H9 (cell line): ENCODE results near the gene RNF146. TPM values are rescaled to one million over a fixed set of nuclear protein-coding genes. Genes with fewer than 3 reads are reported as not detected.
A peak's percentile ranks its signal among the peaks of the same experiment; 100 is the strongest.

ENCODE experiments used
- DNase-seq: peaks from one replicate; pipeline ENCODE4 v3.0.0-alpha.2; 2017
- H2AFZ ChIP-seq: one replicate; pipeline ENCODE4 v1.6.1; 2013; ENCODE audit warnings: mild to moderate bottlenecking, low read length, control low read depth, moderate library complexity
- H2AK5ac ChIP-seq: 2 replicates; pipeline ENCODE4 v1.6.1; 2013; ENCODE audit warnings: low read length, control low read depth, mixed read lengths; ENCODE audit not compliant: insufficient read length
- H2BK120ac ChIP-seq: one replicate; pipeline ENCODE4 v1.6.1; 2013; ENCODE audit warnings: low read depth, mild to moderate bottlenecking, low read length, control low read depth, inconsistent platforms; ENCODE audit not compliant: poor library complexity, severe bottlenecking
- H2BK12ac ChIP-seq: 2 replicates; pipeline ENCODE4 v1.6.1; 2013; ENCODE audit warnings: low read length, control low read depth, mixed read lengths, low read depth; ENCODE audit not compliant: insufficient read length
- H2BK15ac ChIP-seq: 2 replicates; pipeline ENCODE4 v1.6.1; 2013; ENCODE audit warnings: low read depth, low read length, control low read depth
- H2BK20ac ChIP-seq: one replicate; pipeline ENCODE4 v1.6.1; 2013; ENCODE audit warnings: low read depth, mild to moderate bottlenecking, low read length, control low read depth, inconsistent platforms; ENCODE audit not compliant: poor library complexity, severe bottlenecking
- H2BK5ac ChIP-seq: 2 replicates; pipeline ENCODE4 v1.6.1; 2013; ENCODE audit warnings: low read length, control low read depth, mixed read lengths; ENCODE audit not compliant: insufficient read length
- H3K14ac ChIP-seq: 2 replicates; pipeline ENCODE4 v1.6.1; 2013; ENCODE audit warnings: low read length, control low read depth; ENCODE audit not compliant: insufficient read depth
- H3K18ac ChIP-seq: 2 replicates; pipeline ENCODE4 v1.6.1; 2013; ENCODE audit warnings: low read depth, mild to moderate bottlenecking, mixed read lengths, low read length, control low read depth; ENCODE audit not compliant: insufficient read length
- H3K23ac ChIP-seq: 2 replicates; pipeline ENCODE4 v1.6.1; 2013; ENCODE audit warnings: low read length, control low read depth, mixed read lengths, low read depth; ENCODE audit not compliant: insufficient read length
- H3K23me2 ChIP-seq: 2 replicates; pipeline ENCODE4 v1.6.1; 2013; ENCODE audit warnings: low read depth, mild to moderate bottlenecking, mixed read lengths, low read length, control low read depth; ENCODE audit not compliant: insufficient read length, poor library complexity, severe bottlenecking
- H3K27ac ChIP-seq: 2 replicates; pipeline ENCODE4 v1.5.1; 2013; ENCODE audit warnings: low read length, control low read depth, mixed read lengths, low read depth; ENCODE audit not compliant: insufficient read length
- H3K27me3 ChIP-seq: 2 replicates; pipeline ENCODE4 v1.6.1; 2013; ENCODE audit warnings: low read length, control low read depth, inconsistent platforms; ENCODE audit not compliant: insufficient read depth
- H3K4ac ChIP-seq: 2 replicates; pipeline ENCODE4 v1.6.1; 2013; ENCODE audit warnings: low read depth, mild to moderate bottlenecking, control low read depth, inconsistent platforms, low read length, moderate library complexity
- H3K4me1 ChIP-seq: 2 replicates; pipeline ENCODE4 v1.6.1; 2013; ENCODE audit warnings: low read length, control low read depth, inconsistent platforms; ENCODE audit not compliant: insufficient read depth
- H3K4me2 ChIP-seq: 2 replicates; pipeline ENCODE4 v1.6.1; 2013; ENCODE audit warnings: low read length, control low read depth, mixed read lengths; ENCODE audit not compliant: insufficient read length, insufficient read depth
- H3K56ac ChIP-seq: 2 replicates; pipeline ENCODE4 v1.6.1; 2013; ENCODE audit warnings: low read depth, mild to moderate bottlenecking, mixed read lengths, low read length, control low read depth; ENCODE audit not compliant: insufficient read length
- H3K79me1 ChIP-seq: 2 replicates; pipeline ENCODE4 v1.6.1; 2013; ENCODE audit warnings: low read depth, mild to moderate bottlenecking, moderate library complexity, low read length, control low read depth, inconsistent platforms; ENCODE audit not compliant: insufficient read depth, poor library complexity, severe bottlenecking
- H3K79me2 ChIP-seq: 2 replicates; pipeline ENCODE4 v1.6.1; 2013; ENCODE audit warnings: low read length, control low read depth, inconsistent platforms; ENCODE audit not compliant: insufficient read depth
- H3K9ac ChIP-seq: 2 replicates; pipeline ENCODE4 v1.6.1; 2013; ENCODE audit warnings: low read length, control low read depth, mixed read lengths; ENCODE audit not compliant: insufficient read length; ENCODE audit errors: extremely low read depth
- H3K9me3 ChIP-seq: one replicate; pipeline ENCODE4 v1.6.1; 2013; ENCODE audit warnings: low read depth, low read length, inconsistent platforms; ENCODE audit not compliant: control insufficient read depth
- H3T11ph ChIP-seq: one replicate; pipeline ENCODE4 v1.6.1; 2013; ENCODE audit warnings: mild to moderate bottlenecking, low read length, control low read depth, inconsistent platforms
- H4K20me1 ChIP-seq: one replicate; pipeline ENCODE4 v1.6.1; 2013; ENCODE audit not compliant: control insufficient read depth, insufficient read length, insufficient read depth
- H4K5ac ChIP-seq: 2 replicates; pipeline ENCODE4 v1.6.1; 2013; ENCODE audit warnings: low read depth, mild to moderate bottlenecking, mixed read lengths, low read length, control low read depth; ENCODE audit not compliant: insufficient read length
- H4K8ac ChIP-seq: replicated peaks from 2 replicates; pipeline ENCODE4 v1.6.1; 2013; ENCODE audit warnings: low read length, control low read depth, mixed read lengths, low read depth; ENCODE audit not compliant: insufficient read length
- H4K91ac ChIP-seq: 2 replicates; pipeline ENCODE4 v1.6.1; 2013; ENCODE audit warnings: low read depth, mild to moderate bottlenecking, moderate library complexity, mixed read lengths, low read length, control low read depth; ENCODE audit not compliant: insufficient read length
- H3K27ac Mint-ChIP-seq, 3 experiments: 2 replicates in 2 of 3; 3 replicates in 1 of 3; pipeline ENCODE4 v1.8.0; 2020 to 2021; ENCODE audit warnings: mixed read lengths in 3 of 3, mild to moderate bottlenecking in 1 of 3, moderate library complexity in 1 of 3
- H3K27me3 Mint-ChIP-seq: 2 replicates; pipeline ENCODE4 v1.8.0; 2021; ENCODE audit warnings: low read depth, mild to moderate bottlenecking, moderate library complexity, mixed read lengths
- H3K36me3 Mint-ChIP-seq, 3 experiments: 2 replicates in 2 of 3; 3 replicates in 1 of 3; pipeline ENCODE4 v1.8.0; 2020 to 2021; ENCODE audit warnings: low read depth in 3 of 3, mixed read lengths in 3 of 3; ENCODE audit not compliant: insufficient read depth in 1 of 3
- H3K4me1 Mint-ChIP-seq, 2 experiments: 2 replicates each; pipeline ENCODE4 v1.8.0; 2020; ENCODE audit warnings: mixed read lengths in 2 of 2
- H3K4me3 Mint-ChIP-seq, 2 experiments: 2 replicates in 1 of 2; 3 replicates in 1 of 2; pipeline ENCODE4 v1.8.0; 2020 to 2021; ENCODE audit warnings: mild to moderate bottlenecking in 2 of 2, mixed read lengths in 2 of 2, moderate library complexity in 1 of 2
- H3K9me3 Mint-ChIP-seq, 2 experiments: 2 replicates in 1 of 2; 3 replicates in 1 of 2; pipeline ENCODE4 v1.8.0; 2020; ENCODE audit warnings: mild to moderate bottlenecking in 2 of 2, mixed read lengths in 2 of 2, moderate library complexity in 1 of 2
- WGBS: extraction: QIAGEN DNeasy Blood & Tissue Kit; methylation state at CpG from one replicate; pipeline ENCODE4 v1.1.7; 2013; ENCODE audit warnings: missing lambda C conversion rate, low lambda C conversion rate, mixed read lengths; ENCODE audit not compliant: insufficient read length; ENCODE audit errors: extremely low coverage; 5-methylcytosine and 5-hydroxymethylcytosine counted together
- total RNA-seq: library from RNA; stranded (reverse); gene quantifications from 2 replicates; pipeline ENCODE4 v1.2.1, GENCODE V29; 2021
- TF ChIP-seq, protein P1 (sequence below): fragments of 200-600 bp; sonication (generic); conservative IDR thresholded peaks from 3 replicates; pipeline ENCODE4 v1.8.0; 2021; ENCODE audit warnings: antibody characterized with exemption, mild to moderate bottlenecking

The RNF146 gene
- total RNA-seq, 1 experiment from 2014 or later, result 20.4 TPM

DNA sequence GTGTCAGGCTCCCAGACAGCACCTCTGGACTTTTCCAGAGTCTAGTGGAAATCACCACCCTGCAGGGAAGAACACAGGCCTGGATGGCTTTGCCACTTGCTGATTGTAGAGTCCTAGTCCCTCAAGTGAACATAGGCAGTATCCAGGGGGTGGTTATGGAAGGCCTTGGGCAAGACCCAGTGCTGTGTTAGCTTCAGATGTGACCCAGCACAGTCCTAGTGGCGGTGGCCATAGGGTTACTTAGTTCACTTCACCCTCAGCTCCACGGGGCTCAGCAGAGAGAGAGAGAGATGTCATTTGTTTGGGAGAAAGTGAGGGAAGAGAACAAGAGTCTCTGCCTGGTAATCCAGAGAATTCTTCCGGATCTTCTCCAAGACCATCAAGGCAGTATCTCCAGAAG is 37.3 kb downstream of the RNF146 start:
- Histone ChIP-seq H3K79me1 (no peaks in the 10 kb centered on the region), H3K27me3 (no peaks in the 10 kb centered on the region)

More for the DNA sequence above, 37.3 kb downstream of the RNF146 start:
- H3K23me2 ChIP-seq, result no peaks in the 10 kb centered on the region
- no peak overlapping the region for H2BK12ac ChIP-seq
- no peak for DNase-seq
- peaks cover 3% of the 10 kb centered on the region in 2 experiments; a peak in 1 of 4 replicates for H3K4me1 Mint-ChIP-seq
- no peaks in the 10 kb centered on the region for H3K4me1 ChIP-seq
- H4K91ac ChIP-seq, result no peak overlapping the region
- 0 out of 2 replicates have a peak, but pooled peaks cover 1% of the 10 kb centered on the region for H3K79me2 ChIP-seq
- no peak overlapping the region for H2AFZ ChIP-seq
- no peaks in the 10 kb centered on the region for H3K27me3 Mint-ChIP-seq
- H3K23ac ChIP-seq, result no peak overlapping the region
- H2BK15ac ChIP-seq, result no peak overlapping the region
- H4K5ac ChIP-seq, result no peak overlapping the region
- TF ChIP-seq, protein P1, sequence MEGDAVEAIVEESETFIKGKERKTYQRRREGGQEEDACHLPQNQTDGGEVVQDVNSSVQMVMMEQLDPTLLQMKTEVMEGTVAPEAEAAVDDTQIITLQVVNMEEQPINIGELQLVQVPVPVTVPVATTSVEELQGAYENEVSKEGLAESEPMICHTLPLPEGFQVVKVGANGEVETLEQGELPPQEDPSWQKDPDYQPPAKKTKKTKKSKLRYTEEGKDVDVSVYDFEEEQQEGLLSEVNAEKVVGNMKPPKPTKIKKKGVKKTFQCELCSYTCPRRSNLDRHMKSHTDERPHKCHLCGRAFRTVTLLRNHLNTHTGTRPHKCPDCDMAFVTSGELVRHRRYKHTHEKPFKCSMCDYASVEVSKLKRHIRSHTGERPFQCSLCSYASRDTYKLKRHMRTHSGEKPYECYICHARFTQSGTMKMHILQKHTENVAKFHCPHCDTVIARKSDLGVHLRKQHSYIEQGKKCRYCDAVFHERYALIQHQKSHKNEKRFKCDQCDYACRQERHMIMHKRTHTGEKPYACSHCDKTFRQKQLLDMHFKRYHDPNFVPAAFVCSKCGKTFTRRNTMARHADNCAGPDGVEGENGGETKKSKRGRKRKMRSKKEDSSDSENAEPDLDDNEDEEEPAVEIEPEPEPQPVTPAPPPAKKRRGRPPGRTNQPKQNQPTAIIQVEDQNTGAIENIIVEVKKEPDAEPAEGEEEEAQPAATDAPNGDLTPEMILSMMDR, result no peak
- no peaks in the 10 kb centered on the region for H4K20me1 ChIP-seq
- H2BK5ac ChIP-seq, result no peak overlapping the region
- H3K4me3 Mint-ChIP-seq, result no peak overlapping the region
- H3K14ac ChIP-seq, result no peak overlapping the region
- no peaks in the 10 kb centered on the region for H3K9me3 ChIP-seq
- no peak overlapping the region for H3K56ac ChIP-seq
- H3K36me3 Mint-ChIP-seq, result peaks cover 5 to 29% (median 23%) of the 10 kb centered on the region in 3 experiments
- H2AK5ac ChIP-seq, result no peak overlapping the region
- H4K8ac ChIP-seq, result no peak overlapping the region
- H3T11ph ChIP-seq, result no peak overlapping the region
- H3K9ac ChIP-seq, result no peak overlapping the region
- no peak overlapping the region for H3K4me2 ChIP-seq
- no peak overlapping the region for H3K4ac ChIP-seq
- no peak overlapping the region for H2BK120ac ChIP-seq
- H3K27ac ChIP-seq, result no peak overlapping the region
- H2BK20ac ChIP-seq, result no peak overlapping the region
- no peak overlapping the region for H3K18ac ChIP-seq
- peaks cover 3 to 9% of the 10 kb centered on the region in 2 experiments; a peak in 4 of 5 replicates for H3K9me3 Mint-ChIP-seq
- peak overlapping the region in 2 of 3 experiments; percentile 19 to 76; a peak in 3 of 7 replicates for H3K27ac Mint-ChIP-seq
- WGBS, result no CpG with 5 or more reads among the region's 3 CpGs
